Measurements from ENCODE around the gene FGD4.

DNA sequence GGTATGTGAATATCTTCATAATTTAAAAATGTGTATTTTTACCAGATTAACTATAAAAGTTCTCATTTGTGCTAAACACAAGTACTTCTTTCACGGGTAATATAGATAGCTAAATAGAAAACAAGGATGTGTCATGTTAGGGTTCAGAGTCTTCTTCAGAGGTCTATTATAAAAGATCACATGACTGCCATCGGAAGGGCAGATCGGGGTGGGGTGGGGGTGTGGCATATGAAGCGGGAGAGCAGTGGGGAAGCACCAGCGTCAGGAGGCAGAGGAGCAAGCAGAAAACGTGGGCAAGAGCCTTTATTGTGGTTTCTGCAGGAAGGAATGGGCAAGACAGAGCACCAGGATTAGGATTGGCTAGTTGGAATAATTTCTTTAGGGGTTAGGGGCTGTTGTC, 216.1 kb downstream of the FGD4 start:
- TF ChIP-seq, protein P1, sequence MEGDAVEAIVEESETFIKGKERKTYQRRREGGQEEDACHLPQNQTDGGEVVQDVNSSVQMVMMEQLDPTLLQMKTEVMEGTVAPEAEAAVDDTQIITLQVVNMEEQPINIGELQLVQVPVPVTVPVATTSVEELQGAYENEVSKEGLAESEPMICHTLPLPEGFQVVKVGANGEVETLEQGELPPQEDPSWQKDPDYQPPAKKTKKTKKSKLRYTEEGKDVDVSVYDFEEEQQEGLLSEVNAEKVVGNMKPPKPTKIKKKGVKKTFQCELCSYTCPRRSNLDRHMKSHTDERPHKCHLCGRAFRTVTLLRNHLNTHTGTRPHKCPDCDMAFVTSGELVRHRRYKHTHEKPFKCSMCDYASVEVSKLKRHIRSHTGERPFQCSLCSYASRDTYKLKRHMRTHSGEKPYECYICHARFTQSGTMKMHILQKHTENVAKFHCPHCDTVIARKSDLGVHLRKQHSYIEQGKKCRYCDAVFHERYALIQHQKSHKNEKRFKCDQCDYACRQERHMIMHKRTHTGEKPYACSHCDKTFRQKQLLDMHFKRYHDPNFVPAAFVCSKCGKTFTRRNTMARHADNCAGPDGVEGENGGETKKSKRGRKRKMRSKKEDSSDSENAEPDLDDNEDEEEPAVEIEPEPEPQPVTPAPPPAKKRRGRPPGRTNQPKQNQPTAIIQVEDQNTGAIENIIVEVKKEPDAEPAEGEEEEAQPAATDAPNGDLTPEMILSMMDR (conservative IDR thresholded peaks at IDR 0.05 in 1 of 2, IDR thresholded peaks at IDR 0.05 in 1 of 2; ENCODE audit: extremely low read depth in 1 of 2, insufficient read depth in 1 of 2, low read depth in 1 of 2, low read length in 2 of 2): no peak
- no peak for TF ChIP-seq EZH2 (IDR thresholded peaks at IDR 0.05; ENCODE audit: borderline replicate concordance, low read length)
